Activated naive CD8-positive, alpha-beta T cell treated with anti-CD3 and anti-CD28 coated beads for 36 hours (primary cell): ENCODE data around the gene STX2. TPM values are rescaled to one million over a fixed set of nuclear protein-coding genes. Genes with fewer than 3 reads are reported as not detected.

Experiments
- DNase-seq: peaks from one replicate; pipeline ENCODE4 v3.0.0; 2021
- H3K27ac Mint-ChIP-seq: one replicate; pipeline ENCODE4 v1.8.0; 2022; ENCODE audit warnings: mild to moderate bottlenecking, moderate library complexity, mixed read lengths
- H3K27me3 Mint-ChIP-seq: one replicate; pipeline ENCODE4 v1.8.0; 2022; ENCODE audit warnings: mild to moderate bottlenecking, mixed read lengths
- H3K36me3 Mint-ChIP-seq: one replicate; pipeline ENCODE4 v1.8.0; 2021; ENCODE audit warnings: mild to moderate bottlenecking, mixed read lengths
- H3K4me1 Mint-ChIP-seq: one replicate; pipeline ENCODE4 v1.8.0; 2021; ENCODE audit warnings: mixed read lengths
- H3K4me3 Mint-ChIP-seq: one replicate; pipeline ENCODE4 v1.8.0; 2022; ENCODE audit warnings: mild to moderate bottlenecking, moderate library complexity, mixed read lengths
- H3K9me3 Mint-ChIP-seq: one replicate; pipeline ENCODE4 v1.8.0; 2022; ENCODE audit warnings: mixed read lengths
- total RNA-seq, 2 experiments: library from RNA; stranded (reverse); gene quantifications; one replicate each; pipeline ENCODE4 v1.2.3, GENCODE V29; 2021

The STX2 gene
- total RNA-seq, 2 experiments from 2014 or later: 13.8 to 14.0 TPM

DNA sequence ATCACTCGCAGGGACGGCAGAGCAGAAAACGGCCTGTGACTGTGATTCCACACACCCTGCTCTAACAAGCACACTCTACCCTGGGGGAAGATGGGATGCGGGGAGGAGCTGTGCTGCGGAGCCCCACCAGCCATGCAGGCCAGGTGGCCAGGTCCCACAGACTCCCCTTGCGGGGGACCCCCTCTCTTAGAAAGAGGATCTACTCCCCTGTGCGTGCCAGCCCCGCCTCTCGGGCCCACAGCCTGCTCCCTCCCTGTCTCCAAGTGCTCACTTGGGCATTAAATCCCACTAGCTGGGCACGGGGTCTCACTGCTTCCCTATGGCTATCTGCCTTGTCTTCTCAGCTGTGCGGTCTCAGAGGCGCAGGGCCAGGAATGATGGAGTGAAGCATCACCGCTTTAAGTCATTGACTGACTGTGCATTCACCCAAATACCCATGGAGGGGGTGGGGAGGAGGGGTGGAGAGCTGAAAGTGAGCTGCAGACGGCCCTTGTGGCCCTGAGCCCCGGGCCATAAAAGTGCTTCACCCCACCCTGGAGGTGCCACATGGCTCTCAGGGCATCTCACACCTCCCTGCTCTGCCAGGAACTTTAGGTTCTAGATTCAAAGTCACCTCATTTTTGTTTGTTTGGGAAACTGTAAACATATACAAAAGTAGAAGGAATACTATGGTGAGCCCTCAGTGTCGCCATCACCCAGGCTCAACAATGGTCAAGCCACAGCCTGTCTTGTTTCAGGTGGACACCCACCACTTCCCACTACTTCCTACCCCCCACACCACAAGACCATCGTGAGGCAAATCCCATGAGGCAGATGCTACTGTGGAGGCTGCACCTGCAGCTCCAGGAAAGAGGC is 9.4 kb downstream of the STX2 start:
- Mint-ChIP-seq H3K27ac (no peak overlapping the region), H3K4me3 (no peak overlapping the region), H3K36me3 (peaks cover 9% of the 10 kb centered on the region), H3K27me3 (no peaks in the 10 kb centered on the region), H3K4me1 (peaks cover 32% of the 10 kb centered on the region), H3K9me3 (no peaks in the 10 kb centered on the region)
- DNase-seq: no peak

DNA sequence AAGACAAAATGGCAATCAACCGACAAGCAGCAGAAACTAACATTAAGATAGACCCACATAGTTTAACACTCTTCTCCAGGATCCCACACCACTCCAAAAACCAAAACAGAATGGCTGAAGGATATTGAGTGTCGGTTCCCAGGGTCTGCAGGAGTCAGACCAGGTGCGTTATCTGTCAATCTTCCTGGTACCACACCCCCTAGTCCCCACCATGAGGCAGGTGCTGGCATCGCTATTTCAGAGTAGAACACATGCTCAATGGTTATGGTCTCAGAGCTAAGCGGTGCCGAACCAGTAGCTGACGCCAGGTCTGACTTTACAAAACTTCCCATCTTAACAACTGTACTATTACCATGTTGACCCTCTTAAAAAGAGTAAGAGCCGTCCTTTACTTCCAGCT is 10.2 kb downstream of the STX2 start:
- peaks cover 32% of the 10 kb centered on the region for H3K4me1 Mint-ChIP-seq
- H3K27ac Mint-ChIP-seq: no peak overlapping the region
- H3K36me3 Mint-ChIP-seq: peaks cover 9% of the 10 kb centered on the region
- H3K9me3 Mint-ChIP-seq: no peaks in the 10 kb centered on the region
- H3K27me3 Mint-ChIP-seq: no peaks in the 10 kb centered on the region
- no peak for DNase-seq
- H3K4me3 Mint-ChIP-seq: no peak overlapping the region

DNA sequence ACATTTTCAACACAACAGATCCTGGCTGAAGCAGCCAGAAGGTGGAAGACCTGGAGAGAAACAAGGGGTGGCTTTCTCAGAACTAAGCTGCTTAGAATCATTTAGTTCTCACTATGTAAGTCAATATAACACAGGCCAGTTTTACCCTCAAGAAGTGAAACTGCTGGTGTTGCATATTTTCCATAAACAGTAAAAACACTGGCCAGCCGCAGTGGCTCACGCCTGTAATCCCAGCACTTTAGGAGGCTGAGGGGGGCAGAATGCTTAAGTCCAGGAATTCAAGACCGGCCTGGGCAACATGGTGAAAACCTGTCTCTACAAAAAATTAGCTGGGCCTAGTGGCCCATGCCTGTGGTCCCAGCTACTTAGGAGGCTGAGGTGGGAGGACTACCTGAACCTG is 11.6 kb downstream of the STX2 start:
- peaks cover 27% of the 10 kb centered on the region for H3K4me1 Mint-ChIP-seq
- no peak for DNase-seq
- no peaks in the 10 kb centered on the region for H3K27me3 Mint-ChIP-seq
- H3K4me3 Mint-ChIP-seq: no peak overlapping the region
- H3K36me3 Mint-ChIP-seq: peaks cover 9% of the 10 kb centered on the region
- H3K27ac Mint-ChIP-seq: peak overlapping the region; percentile 63
- no peaks in the 10 kb centered on the region for H3K9me3 Mint-ChIP-seq

DNA sequence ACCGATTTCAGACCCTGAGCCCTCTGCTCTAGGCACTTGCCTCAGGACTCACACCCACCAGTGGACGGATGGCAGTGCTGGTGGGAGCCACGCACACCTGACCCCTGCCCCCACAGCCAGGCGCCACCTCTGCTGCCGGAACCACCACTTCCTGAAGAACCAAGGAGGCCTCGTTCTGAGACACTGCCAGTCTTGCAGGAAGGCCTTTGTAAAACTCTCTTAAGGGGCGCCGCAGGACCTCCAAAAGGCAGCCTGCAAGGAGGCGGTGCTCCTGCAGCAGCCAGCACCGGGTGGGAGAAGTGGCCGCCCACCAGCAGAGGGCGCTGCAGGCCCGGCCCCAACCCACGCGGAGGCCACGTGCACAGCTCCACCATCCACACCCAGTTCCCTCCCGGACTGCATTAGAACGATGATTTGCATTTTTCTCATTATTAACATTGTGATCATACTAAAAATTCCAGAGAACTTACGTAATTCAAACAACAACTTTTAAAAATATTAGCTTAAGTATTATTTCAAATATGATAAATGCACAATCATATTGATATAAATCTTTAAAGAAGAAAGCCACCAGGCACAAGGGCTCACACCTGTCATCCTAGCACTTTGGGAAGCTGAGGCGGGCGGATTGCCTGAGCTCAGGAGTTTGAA is 12.8 kb downstream of the STX2 start:
- Mint-ChIP-seq H3K9me3 (no peaks in the 10 kb centered on the region), H3K36me3 (peaks cover 9% of the 10 kb centered on the region), H3K4me1 (peaks cover 23% of the 10 kb centered on the region), H3K4me3 (no peak overlapping the region), H3K27me3 (no peaks in the 10 kb centered on the region), H3K27ac (peak overlapping the region; percentile 39)
- DNase-seq: peak; percentile 86

DNA sequence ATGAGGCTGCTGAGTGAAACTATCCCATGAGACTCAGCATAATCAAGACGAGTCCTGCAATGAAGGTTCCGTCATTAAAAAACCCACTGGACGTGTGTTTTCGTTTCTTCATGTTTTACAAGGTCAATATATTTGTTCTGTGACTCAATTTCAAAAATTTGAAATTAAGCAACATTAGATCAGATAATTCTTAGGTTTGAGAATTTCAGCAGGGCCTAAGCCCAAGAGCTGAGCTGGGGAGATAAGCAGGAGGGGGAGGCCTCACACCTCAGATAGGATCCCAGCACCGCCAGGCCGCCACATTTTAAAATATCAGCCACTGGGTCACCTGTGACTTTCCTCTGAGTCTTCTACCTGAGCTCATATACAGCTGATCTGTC is 13.3 kb downstream of the STX2 start:
- H3K9me3 Mint-ChIP-seq: no peaks in the 10 kb centered on the region
- H3K27ac Mint-ChIP-seq: peak overlapping the region; percentile 39
- H3K4me3 Mint-ChIP-seq: no peak overlapping the region
- H3K27me3 Mint-ChIP-seq: no peaks in the 10 kb centered on the region
- H3K36me3 Mint-ChIP-seq: peaks cover 11% of the 10 kb centered on the region
- H3K4me1 Mint-ChIP-seq: peaks cover 23% of the 10 kb centered on the region
- DNase-seq: no peak

DNA sequence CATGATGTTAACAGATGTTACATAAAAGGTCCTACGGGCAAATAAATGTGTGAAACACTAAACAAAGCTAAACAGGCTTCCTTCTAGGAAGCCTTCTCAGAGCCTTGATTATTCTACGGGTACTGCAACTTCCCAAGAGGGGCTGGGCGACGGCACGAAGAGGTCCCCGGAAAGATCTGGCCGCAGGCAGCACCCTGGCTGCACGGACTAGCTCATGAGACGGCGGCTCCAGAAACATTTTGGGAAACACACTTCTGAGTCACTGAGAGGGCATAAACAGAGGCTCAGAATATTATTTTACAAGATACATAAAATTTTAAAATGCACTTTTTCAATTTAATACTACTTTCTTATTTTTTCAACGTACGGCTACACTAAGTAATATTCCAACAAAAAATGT is 19.4 kb downstream of the STX2 start:
- H3K9me3 Mint-ChIP-seq: no peaks in the 10 kb centered on the region
- no peaks in the 10 kb centered on the region for H3K27me3 Mint-ChIP-seq
- DNase-seq: no peak
- H3K27ac Mint-ChIP-seq: no peak overlapping the region
- H3K4me3 Mint-ChIP-seq: no peak overlapping the region
- peaks cover 9% of the 10 kb centered on the region for H3K4me1 Mint-ChIP-seq
- H3K36me3 Mint-ChIP-seq: peaks cover 7% of the 10 kb centered on the region

- peak overlapping the region; percentile 82 for H3K27ac Mint-ChIP-seq
- no peaks in the 10 kb centered on the region for H3K27me3 Mint-ChIP-seq
- H3K4me3 Mint-ChIP-seq: peak overlapping the region; percentile 85
Measured at GRCh38 chr12:130818635-130819576, 20.1 kb downstream of the STX2 start.

GRCh38 chr12:130818272-130818634 is 20.8 kb downstream of the STX2 start:
- no peaks in the 10 kb centered on the region for H3K27me3 Mint-ChIP-seq
- H3K4me3 Mint-ChIP-seq: peak overlapping the region; percentile 85
- H3K27ac Mint-ChIP-seq: peak overlapping the region; percentile 82
- H3K4me1 Mint-ChIP-seq: peaks cover 9% of the 10 kb centered on the region
- H3K36me3 Mint-ChIP-seq: peaks cover 13% of the 10 kb centered on the region
- H3K9me3 Mint-ChIP-seq: no peaks in the 10 kb centered on the region
- DNase-seq: no peak

More at GRCh38 chr12:130818635-130819576, 20.1 kb downstream of the STX2 start:
- peak; percentile 84 for DNase-seq
- H3K4me1 Mint-ChIP-seq: peaks cover 9% of the 10 kb centered on the region
- H3K36me3 Mint-ChIP-seq: peaks cover 11% of the 10 kb centered on the region
- no peaks in the 10 kb centered on the region for H3K9me3 Mint-ChIP-seq

DNA sequence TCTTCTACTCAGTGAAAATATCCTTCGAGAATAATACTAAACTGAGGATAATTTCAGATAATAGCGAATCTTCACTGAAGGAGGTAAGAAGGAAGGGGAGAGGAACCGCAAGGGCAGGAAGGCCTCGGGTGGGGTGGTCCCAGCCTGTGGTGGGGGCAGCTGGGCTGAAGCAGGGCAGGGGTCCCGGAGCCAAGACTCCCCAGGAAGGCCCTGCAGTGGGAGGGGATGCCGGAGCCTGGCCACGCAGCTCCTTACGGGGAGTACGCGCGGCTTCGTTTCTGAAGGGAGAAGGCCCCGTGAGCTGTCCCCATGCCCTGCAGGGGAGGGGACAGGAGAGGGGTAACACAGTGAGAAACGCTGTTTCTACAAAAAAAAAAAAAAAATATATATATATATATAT is 21.2 kb downstream of the STX2 start:
- H3K36me3 Mint-ChIP-seq: peaks cover 13% of the 10 kb centered on the region
- H3K9me3 Mint-ChIP-seq: no peaks in the 10 kb centered on the region
- no peaks in the 10 kb centered on the region for H3K27me3 Mint-ChIP-seq
- H3K4me1 Mint-ChIP-seq: peaks cover 9% of the 10 kb centered on the region
- no peak for DNase-seq
- H3K4me3 Mint-ChIP-seq: no peak overlapping the region
- no peak overlapping the region for H3K27ac Mint-ChIP-seq

DNA sequence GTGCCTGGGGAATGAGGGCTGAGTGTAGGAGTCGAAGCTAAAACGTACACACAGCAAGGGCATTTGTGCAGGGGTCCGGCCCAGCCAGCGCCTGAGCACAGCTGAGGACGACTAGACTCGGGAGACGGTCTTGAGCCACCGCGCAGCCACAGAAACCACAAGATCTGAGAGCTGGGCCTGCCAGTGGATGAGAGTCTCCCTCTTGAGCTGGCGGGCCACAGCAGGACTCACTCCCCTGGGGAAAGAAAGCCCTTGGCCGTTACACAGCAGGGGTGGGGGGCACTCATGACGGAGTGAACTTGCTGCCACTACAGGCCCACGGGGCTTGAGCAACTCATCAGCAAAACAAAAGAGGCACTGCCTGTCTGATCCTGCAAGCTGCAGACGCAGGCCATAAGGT is 23.0 kb downstream of the STX2 start:
- Mint-ChIP-seq H3K4me3 (no peak overlapping the region), H3K9me3 (no peaks in the 10 kb centered on the region), H3K27ac (no peak overlapping the region), H3K4me1 (peaks cover 9% of the 10 kb centered on the region), H3K27me3 (no peaks in the 10 kb centered on the region), H3K36me3 (peaks cover 16% of the 10 kb centered on the region)
- DNase-seq: no peak

DNA sequence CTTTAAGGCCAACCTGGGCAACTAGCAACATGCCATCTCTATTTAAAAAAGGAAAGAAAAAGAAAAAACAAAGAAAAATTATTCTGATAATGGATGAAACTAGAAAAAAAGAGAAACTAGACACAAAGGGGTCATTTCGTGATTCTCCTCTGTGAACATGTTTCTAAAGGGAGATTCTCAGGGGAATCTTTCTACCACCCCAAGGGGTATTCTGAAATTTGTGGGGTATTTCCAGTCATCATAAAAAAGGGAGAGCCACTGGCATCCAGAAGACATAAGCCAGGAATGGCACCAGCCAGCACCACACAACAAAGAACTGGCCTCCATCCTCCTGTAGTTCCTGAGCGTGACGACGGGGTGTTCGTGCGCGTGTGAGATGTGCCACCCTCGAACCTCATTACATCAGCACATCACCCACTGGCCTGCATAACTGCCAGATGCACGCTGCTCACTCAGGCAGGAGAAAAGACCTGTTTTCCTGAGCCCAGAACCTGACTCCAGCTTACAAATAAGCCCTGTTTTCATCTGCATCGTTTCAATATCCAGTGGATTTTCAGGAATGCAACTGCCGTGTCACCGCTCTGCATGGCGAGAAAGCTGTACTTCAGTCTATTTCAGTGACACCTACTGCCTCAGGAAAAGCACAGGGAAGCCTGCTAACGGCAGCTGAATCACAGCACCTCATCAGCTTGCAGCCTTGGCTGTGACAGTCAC is 23.9 kb downstream of the STX2 start:
- Mint-ChIP-seq H3K9me3 (no peaks in the 10 kb centered on the region), H3K27ac (no peak overlapping the region), H3K36me3 (peaks cover 16% of the 10 kb centered on the region), H3K27me3 (no peaks in the 10 kb centered on the region), H3K4me1 (peaks cover 9% of the 10 kb centered on the region), H3K4me3 (no peak overlapping the region)
- no peak for DNase-seq

DNA sequence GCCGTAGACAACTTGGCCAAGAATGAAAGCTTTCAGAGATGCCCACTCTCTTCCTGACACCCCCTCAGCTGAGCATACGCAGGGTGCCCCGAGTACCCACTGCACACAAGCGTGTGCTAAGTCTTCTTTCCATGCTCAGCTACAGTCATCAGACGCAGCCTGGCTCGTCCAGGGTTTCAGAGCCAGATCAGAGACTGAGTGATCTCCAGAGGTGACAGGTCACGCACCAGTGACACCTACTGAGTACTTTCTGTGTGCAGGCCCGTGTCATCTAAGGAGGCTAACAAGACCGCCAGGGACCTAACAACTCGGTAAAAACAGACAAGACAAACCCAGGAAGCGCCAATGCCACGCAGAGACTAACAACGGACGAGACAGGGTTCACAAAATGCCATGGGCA is 25.1 kb downstream of the STX2 start:
- Mint-ChIP-seq H3K9me3 (no peaks in the 10 kb centered on the region), H3K4me1 (peaks cover 9% of the 10 kb centered on the region), H3K27ac (no peak overlapping the region), H3K36me3 (peaks cover 15% of the 10 kb centered on the region), H3K27me3 (no peaks in the 10 kb centered on the region), H3K4me3 (no peak overlapping the region)
- no peak for DNase-seq

GRCh38 chr12:130813436-130813835 is 25.6 kb downstream of the STX2 start:
- H3K4me1 Mint-ChIP-seq: peaks cover 7% of the 10 kb centered on the region
- peaks cover 16% of the 10 kb centered on the region for H3K36me3 Mint-ChIP-seq
- no peak overlapping the region for H3K27ac Mint-ChIP-seq

GRCh38 chr12:130809791-130810190 is 29.3 kb downstream of the STX2 start:
- no peaks in the 10 kb centered on the region for H3K27me3 Mint-ChIP-seq

More at GRCh38 chr12:130813436-130813835, 25.6 kb downstream of the STX2 start:
- no peak overlapping the region for H3K4me3 Mint-ChIP-seq
- H3K9me3 Mint-ChIP-seq: no peaks in the 10 kb centered on the region
- no peaks in the 10 kb centered on the region for H3K27me3 Mint-ChIP-seq
- no peak for DNase-seq

More at GRCh38 chr12:130809791-130810190, 29.3 kb downstream of the STX2 start:
- DNase-seq: no peak
- Mint-ChIP-seq H3K36me3 (peaks cover 43% of the 10 kb centered on the region), H3K4me1 (no peaks in the 10 kb centered on the region), H3K9me3 (no peaks in the 10 kb centered on the region), H3K27ac (no peak overlapping the region), H3K4me3 (no peak overlapping the region)
